ENCODE measurements around the gene KIF3A.

The KIF3A gene

DNA sequence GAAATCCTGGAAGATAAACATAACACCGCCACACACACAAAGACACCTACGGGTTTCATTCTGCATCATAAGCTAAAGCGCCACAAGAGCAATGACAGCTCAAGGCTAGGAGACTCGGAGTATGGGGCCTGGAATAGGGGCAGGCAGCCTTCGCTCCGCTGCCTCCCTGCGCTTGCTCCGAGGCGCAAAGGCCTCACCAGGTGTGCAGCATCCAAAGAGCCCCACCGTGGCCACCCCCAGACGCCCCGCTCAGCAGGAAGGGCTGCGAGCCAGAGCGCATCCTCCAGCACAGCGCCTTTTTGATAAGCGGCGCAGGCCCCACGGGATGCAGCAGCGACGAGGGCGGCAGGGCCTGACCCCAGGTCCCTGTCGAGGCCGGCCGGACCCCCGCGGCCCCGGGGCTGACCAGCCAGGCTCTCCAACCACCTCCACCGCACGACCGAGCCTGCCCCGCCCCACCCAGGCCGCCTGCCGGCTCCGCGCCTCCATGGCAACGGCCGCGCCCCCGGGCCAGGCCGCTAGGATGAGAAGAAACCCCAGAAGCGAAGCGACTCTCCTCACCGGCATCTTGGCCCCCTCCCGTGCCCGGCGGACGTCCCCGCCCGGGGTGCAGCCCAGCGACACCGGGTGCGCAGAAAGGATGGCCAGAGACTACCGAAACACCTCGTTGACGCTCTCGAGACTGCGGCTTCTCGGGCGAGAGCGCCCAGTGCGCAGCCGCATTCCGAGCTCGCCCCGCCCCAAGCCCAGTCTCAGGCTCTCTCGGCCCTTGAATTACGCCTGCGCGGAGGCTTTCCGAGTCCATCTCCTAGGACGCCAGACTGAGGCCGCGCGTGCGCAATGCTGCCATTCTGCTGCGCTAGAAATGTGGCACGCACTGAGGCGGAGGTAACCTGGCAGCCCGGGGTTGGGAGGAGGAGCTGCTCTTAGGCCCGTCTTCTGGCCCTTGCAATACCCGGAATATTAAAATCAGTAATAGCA lies at the start of gene KIF3A:
Gene KIF3A (minus strand): TSS at position 694 of the 981 bp plus-strand sequence. CDS start 127 bp downstream, at position 567.
- peak; percentile 75 for DNase-seq

GRCh38 chr5:132787076-132787475 lies 49.7 kb upstream of the KIF3A start:
- no peak for DNase-seq

- no peak for DNase-seq
These were observed 48.5 kb upstream of the KIF3A start for GRCh38 chr5:132785864-132786263.

- no peak for DNase-seq
These were observed 48.0 kb upstream of the KIF3A start for GRCh38 chr5:132785365-132785764.

- DNase-seq = no peak
These were observed 44.8 kb upstream of the KIF3A start for GRCh38 chr5:132782101-132782500.

GRCh38 chr5:132781029-132781428 lies 43.7 kb upstream of the KIF3A start:
- no peak for DNase-seq

- DNase-seq = no peak
These were observed 43.2 kb upstream of the KIF3A start for GRCh38 chr5:132780577-132780976.

DNA sequence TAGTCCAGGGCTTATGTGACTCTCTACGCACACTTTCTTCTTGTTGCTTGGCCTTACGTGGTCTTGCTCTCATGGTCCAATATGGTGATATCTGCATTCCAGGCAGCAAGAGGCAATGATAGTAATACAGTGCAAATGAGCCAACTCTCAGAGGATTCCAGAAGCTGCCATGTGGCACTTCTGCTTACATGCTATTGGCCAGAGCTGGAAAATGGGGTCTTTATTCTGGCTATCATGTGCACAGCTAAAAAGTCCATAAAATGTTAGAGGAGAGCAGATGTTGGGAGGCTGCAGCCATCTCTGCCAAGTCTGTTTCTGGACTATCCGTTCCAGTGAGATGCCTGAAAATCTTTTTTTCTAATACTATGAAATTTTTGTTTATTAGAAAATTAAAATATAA lies 42.6 kb upstream of the KIF3A start:
- no peak for DNase-seq

- no peak for DNase-seq
These were observed 41.5 kb upstream of the KIF3A start for GRCh38 chr5:132778856-132779255.

DNA sequence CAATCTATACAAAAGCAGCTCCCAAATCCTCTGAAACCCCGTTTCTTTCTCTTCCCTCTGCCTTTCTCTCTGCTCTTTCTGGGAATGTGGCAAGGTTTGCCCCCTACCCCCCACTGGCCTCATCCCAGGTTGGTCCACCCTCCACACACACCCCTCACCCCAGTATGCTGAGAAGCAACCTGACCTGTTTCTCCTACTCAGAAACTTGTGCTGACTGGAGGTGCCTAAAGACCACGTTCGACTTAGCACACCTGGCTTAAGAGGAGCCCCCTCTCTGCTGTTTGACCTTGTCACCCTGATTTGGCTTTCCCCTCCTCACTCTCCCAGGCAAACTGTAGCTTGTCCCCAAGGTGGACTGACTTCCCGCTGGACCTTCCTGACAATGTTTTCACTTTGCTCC lies 40.8 kb upstream of the KIF3A start:
- no peak for DNase-seq

DNA sequence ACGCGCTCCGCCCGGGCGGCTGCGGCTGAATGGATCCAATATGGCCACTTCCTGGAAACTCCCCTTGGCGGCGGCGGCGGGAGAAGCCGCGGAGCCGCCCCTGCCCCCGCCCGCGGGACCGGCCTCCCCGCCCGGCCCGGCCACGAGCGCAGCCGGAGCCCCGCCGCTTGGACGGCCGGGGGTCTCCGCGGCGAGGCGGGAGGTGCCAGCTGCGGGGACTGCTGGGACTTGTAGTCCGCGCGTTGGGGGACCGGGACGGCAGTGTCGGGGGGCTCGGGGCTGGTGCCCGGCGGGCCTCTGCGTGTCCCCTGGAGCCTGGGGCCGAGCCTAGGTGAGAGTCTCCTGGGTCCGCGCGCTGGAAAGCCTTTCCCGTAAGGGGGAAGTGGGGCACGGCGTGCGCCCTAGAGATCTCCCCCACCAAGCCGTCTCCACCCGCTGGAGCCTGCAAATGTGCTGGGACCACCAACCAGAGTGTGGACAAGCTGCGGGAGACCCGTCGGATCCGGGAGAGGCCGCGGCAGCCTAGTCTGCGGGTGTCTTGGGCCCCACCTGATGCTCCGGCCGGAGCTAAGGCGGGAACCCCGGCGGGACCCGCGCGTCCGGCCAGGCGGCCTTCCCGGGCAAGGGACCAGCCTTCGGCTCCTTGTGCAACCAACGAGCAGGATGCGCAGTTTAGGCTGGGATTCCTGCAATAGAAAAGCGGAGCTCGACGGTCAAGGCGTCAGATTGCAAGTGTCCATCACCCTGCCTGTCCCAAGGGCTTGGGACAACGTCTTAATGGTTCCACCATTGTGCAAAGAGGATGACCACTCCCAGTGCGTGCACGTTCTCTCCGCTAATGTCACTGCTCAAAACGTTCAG lies 40.1 kb upstream of the KIF3A start, which contains the start of gene SEPTIN8:
Gene SEPTIN8 (minus strand): TSS at position 31 of the 861 bp plus-strand sequence. CDS start 102 bp downstream, outside the sequence.
- DNase-seq = no peak

- no peak for DNase-seq
These were observed 39.5 kb upstream of the KIF3A start for GRCh38 chr5:132776938-132777208.

- DNase-seq = peak; percentile 20
These were observed 39.0 kb upstream of the KIF3A start for GRCh38 chr5:132776131-132776937.

GRCh38 chr5:132775476-132775961 lies 38.2 kb upstream of the KIF3A start:
- DNase-seq = no peak

DNA sequence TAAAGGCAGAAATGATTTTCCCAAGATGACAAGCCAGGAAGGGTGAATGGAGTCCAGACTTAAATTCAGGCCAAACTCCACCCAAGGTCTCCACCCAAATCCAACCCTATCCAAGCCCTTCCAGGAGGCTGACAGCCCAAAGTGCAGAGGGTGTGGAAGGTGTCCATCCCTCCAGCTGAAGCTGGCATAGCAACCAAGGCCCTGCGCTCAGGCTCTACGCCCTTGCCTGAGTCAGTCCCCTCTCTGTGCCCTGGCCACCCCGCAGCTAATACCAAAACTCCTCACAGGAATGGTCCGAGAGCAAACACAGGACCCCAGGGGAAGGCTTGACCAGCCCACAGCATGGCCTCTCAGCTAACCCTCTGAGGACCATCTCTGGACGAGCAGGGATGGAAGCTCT lies 37.5 kb upstream of the KIF3A start:
- DNase-seq = no peak

DNA sequence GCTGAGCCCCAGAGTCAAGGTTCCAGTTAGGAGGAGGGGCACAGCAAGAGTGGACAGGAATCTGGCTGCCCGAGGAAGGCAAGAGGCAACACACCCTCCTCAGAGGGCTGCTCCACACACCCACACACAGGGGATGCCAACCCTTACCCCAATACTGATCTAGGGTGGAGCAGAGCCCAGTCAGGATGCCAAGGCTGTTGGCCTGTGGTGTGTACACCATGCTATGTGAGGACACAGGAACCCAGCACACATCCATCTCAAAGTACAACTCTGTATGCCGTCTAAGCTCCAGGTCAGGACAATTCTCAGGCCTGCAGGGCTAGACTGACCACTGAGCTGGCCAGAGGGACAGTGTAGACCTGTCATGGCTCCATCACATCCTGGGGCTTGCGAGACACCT lies 37.1 kb upstream of the KIF3A start:
- no peak for DNase-seq

GRCh38 chr5:132773601-132774355 lies 36.4 kb upstream of the KIF3A start:
- DNase-seq = no peak

GRCh38 chr5:132773114-132773513 lies 35.8 kb upstream of the KIF3A start:
- no peak for DNase-seq

DNA sequence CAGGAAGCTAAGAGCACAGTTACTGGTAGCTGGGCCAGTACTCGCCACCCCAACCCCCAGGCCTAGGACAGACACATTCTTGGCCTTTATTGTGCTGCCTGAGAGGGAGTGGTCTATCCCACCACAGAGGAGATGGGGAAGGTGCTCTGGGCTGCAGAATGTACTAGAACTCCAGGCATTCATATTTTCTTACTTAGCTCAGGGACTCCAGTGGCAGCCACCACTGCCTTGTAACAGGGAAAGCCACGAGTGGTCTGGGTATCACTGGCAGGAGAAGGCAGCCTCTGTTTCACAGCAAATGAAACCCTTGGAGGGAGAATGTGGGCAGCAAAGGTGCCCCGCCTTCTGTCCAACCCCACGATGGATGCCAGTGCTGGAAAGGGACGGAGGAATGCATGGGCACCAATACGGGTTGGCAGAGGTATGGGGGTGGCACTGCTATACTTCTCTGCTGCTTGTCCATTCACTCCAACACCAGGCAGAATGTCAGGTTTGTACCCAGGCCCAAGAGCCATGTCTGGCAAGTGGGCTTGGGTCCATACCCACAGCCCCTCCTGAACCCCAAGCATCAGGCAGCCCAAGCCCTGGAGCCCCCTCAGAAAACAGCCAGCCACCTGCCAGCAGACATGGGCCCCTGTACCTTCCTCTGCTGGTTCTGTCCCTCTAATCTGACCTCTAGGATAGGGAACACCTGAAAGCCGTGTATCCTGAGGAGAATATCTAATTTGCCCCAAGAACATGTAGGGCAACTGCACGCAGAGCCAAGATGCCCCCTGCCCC lies 35.1 kb upstream of the KIF3A start:
- no peak for DNase-seq

GRCh38 chr5:132771503-132771998 lies 34.2 kb upstream of the KIF3A start:
- DNase-seq = no peak
